Ovary (tissue), 9 donors: ENCODE measurements around the gene MCM7. TPM values are rescaled to one million over a fixed set of nuclear protein-coding genes. Genes with fewer than 3 reads are reported as not detected.

Source experiments
- DNase-seq, 5 donors: peaks; one replicate each; pipeline ENCODE4 v3.0.0-alpha.2; 2019 to 2020
- H3K27ac ChIP-seq, 2 donors: fragments of 200-600 bp; one replicate each; pipeline versions ENCODE4 v1.5.1 to v1.8.0; 2019 to 2022
- H3K27me3 ChIP-seq: fragments of 200-600 bp; one replicate; pipeline ENCODE4 v1.8.0; 2022
- H3K36me3 ChIP-seq: fragments of 200-600 bp; sonication (generic); one replicate; pipeline ENCODE4 v1.5.1; 2019
- H3K4me1 ChIP-seq: one replicate; pipeline ENCODE4 v1.8.1; 2013; ENCODE audit warnings: mild to moderate bottlenecking, moderate library complexity; ENCODE audit not compliant: insufficient read depth
- H3K4me3 ChIP-seq: fragments of 200-600 bp; sonication (generic); one replicate; pipeline ENCODE4 v1.5.1; 2017
- H3K9me3 ChIP-seq, 2 donors: fragments of 200-600 bp in 1 of 2; sonication (generic) in 1 of 2; one replicate each; pipeline versions ENCODE4 v1.5.1 to v1.8.1; 2013 to 2019; ENCODE audit warnings: mild to moderate bottlenecking in 1 of 2, moderate library complexity in 1 of 2
- EP300 ChIP-seq: sonication (generic); formaldehyde crosslinking; IDR thresholded peaks from one replicate; pipeline ENCODE4 v1.6.1; 2017; ENCODE audit warnings: antibody characterized with exemption
- POLR2A ChIP-seq: fragments of 450-650 bp; IDR thresholded peaks from one replicate; pipeline ENCODE4 v1.6.1; 2017; ENCODE audit warnings: antibody characterized with exemption, mild to moderate bottlenecking, moderate library complexity
- WGBS, 3 donors: extraction: QIAGEN DNeasy Blood & Tissue Kit in 1 of 3; methylation state at CpG; one replicate each; pipeline versions ENCODE4 v1.1.5 to v1.1.7; 2013 to 2017; 5-methylcytosine and 5-hydroxymethylcytosine counted together
- intact Hi-C, 4 donors: fragments of 100-400 bp; cut with DNase I; formaldehyde crosslinking; loops; one replicate each; pipeline versions ENCODE4 v1.11.0 to v1.15.1; 2022 to 2023
- polyA plus RNA-seq, 2 donors: library from polyadenylated mRNA; stranded (reverse); fragments of 200-250 nt in 1 of 2; fragments of 350-450 nt in 1 of 2; fragmentation: Illumina TruSeq in 1 of 2; extraction: RNeasy Lipid Tissue Mini Kit (QIAGEN cat#74804) in 1 of 2; gene quantifications; one replicate each; pipeline ENCODE4 v1.2.3, GENCODE V29; 2013 to 2014
- total RNA-seq, 7 donors: library from RNA; depleted of rRNA in 2 of 7; stranded (reverse); fragments of >200 nt in 2 of 7; fragmentation: NEBNext Ultra II Directional in 3 of 7; extraction: Animal tissue kit (Norgen Biotek cat#: 25700) in 3 of 7; gene quantifications; one replicate each; pipeline versions ENCODE4 v1.1.0 to v1.2.4, GENCODE V29; 2016 to 2023
- TF ChIP-seq, protein P1 (sequence below), 3 donors: fragments of 450-650 bp in 2 of 3; fragments of 200-600 bp in 1 of 3; IDR thresholded peaks; one replicate each; pipeline versions ENCODE4 v1.5.1 to v1.8.0; 2016 to 2022; ENCODE audit warnings: antibody characterized with exemption in 3 of 3, mild to moderate bottlenecking in 1 of 3
- donor health status: DM: no; HTN: no; CAD: no; lungs with moderate emphysema.
- donor health status: DM: no; HTN: no; CAD: no.
- donor health status: Bipolar disorder and iron deficiency.
- donor health status: DM: yes; HTN: yes; CAD: no.
- donor health status: DM: no; HTN: no; CAD: no.
- donor health status: DM: yes; HTN: yes; CAD: no.

Gene MCM7
- total and polyA plus RNA-seq, 9 donors, result 24.4 to 79.7 (median 44.1) TPM

DNA sequence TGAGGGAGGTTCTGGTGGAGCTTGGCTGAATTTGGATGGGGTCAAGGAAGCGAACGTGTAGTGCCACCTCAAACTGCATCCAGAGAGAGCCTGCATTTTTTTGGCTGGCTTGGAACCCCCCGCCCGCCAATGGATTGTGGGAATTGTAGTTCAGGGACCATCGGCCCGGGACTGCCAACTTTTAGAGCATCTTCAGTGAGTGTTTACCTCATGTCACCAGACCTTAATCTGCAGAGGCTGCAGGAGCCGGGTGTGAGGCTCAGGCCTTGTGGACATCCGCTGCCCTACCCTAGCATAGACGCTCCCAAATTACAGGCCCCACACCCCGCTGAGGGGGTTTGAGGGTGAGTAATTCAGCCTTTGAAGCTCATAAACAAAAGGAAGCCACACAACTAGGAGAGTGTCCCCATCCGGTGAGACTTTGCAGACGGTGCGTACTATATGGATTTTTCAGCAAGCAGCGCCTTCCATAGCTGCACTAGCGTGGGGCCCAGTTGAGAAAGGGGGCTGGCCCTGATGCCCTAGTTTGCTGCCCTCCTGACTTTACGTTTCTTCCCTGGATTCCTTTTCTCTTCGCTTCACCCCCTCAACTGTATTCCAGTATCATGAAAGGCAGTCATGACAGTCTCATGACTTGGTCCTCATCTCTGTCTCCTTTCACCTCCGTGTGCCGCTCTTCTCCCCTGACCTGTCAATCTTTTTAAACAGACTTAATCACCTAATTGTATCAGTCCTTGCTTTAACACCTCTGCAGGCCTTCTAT, 19.0 kb upstream of the MCM7 start:
- H3K27ac ChIP-seq, result peak overlapping the region; percentile 70 to 90
- WGBS, 3 donors, result 10 to 15% (median 11%) methylated on average over 18 to 19 of the region's 19 CpGs
- TF ChIP-seq POLR2A (no peak), EP300 (no peak)
- TF ChIP-seq, protein P1, sequence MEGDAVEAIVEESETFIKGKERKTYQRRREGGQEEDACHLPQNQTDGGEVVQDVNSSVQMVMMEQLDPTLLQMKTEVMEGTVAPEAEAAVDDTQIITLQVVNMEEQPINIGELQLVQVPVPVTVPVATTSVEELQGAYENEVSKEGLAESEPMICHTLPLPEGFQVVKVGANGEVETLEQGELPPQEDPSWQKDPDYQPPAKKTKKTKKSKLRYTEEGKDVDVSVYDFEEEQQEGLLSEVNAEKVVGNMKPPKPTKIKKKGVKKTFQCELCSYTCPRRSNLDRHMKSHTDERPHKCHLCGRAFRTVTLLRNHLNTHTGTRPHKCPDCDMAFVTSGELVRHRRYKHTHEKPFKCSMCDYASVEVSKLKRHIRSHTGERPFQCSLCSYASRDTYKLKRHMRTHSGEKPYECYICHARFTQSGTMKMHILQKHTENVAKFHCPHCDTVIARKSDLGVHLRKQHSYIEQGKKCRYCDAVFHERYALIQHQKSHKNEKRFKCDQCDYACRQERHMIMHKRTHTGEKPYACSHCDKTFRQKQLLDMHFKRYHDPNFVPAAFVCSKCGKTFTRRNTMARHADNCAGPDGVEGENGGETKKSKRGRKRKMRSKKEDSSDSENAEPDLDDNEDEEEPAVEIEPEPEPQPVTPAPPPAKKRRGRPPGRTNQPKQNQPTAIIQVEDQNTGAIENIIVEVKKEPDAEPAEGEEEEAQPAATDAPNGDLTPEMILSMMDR (IDR thresholded peaks at IDR 0.05), result no peak
- H3K4me1 ChIP-seq, result no peaks in the 10 kb centered on the region
- H3K9me3 ChIP-seq, result no peaks in the 10 kb centered on the region
- intact Hi-C loops, result no loop called here
- H3K4me3 ChIP-seq, result peak overlapping the region; percentile 86
- no peaks in the 10 kb centered on the region for H3K36me3 ChIP-seq
- peak; percentile 70 to 80 (median 75) for DNase-seq
- H3K27me3 ChIP-seq, result no peaks in the 10 kb centered on the region

DNA sequence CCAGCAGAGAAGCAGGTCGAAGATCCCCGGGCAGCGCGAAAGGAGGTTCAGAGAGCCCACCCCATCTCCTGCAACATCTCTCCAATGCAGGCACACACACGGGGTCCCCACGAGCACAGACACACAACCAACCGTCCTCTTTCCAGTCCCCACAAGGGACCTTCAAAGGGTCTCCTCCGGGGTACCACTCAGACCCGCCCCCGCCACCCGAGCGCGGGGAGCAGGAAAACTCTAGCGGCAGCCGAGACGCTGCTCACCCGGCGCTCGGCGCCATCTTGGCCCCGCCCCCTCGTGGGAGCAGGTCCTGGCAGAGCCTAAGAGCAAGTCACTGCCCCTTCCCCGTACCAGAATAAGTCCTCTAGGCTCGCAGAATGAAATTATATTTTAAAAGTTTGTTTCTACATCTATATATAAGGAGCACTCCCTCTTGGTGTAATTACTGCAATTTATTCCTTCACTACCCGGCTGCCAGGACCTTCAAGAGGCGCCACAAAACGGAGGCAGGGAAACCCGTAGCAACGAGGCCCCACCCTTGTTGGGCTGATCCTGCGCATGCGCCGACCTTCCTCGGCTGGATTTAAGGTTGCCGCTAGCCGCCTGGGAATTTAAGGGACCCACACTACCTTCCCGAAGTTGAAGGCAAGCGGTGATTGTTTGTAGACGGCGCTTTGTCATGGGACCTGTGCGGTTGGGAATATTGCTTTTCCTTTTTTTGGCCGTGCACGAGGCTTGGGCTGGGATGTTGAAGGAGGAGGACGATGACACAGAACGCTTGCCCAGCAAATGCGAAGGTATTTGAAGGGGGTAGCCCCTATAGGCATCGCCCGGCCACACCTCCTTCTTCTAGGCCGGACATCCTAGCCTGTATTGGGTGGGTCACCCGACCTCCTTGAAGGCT, 18.1 kb upstream of the MCM7 start, which contains the start of the genes CNPY4 and TAF6:
Gene CNPY4, plus strand, starts transcription at position 563 of the 898 bp plus-strand sequence. Its CDS starts 111 bp downstream, at position 674.
Gene TAF6, minus strand, starts transcription at position 287 of the 898 bp plus-strand sequence. CDS start 5,149 bp downstream, outside the sequence.
- Histone ChIP-seq H3K27ac (peak within 1 kb of the TSS; percentile 70 to 90), H3K36me3 (no peaks in the 10 kb centered on the region), H3K9me3 (no peaks in the 10 kb centered on the region), H3K4me1 (no peaks in the 10 kb centered on the region), H3K4me3 (peak within 1 kb of the TSS; percentile 86), H3K27me3 (no peaks in the 10 kb centered on the region)
- intact Hi-C loops, result no loop called here
- TF ChIP-seq POLR2A, result peak; percentile 61
- no peak for TF ChIP-seq EP300
- peak; percentile 95 to 98 (median 96) for DNase-seq
- WGBS, 3 donors, result 0 to 1% (median 0%) methylated on average over 43 to 49 of the region's 49 CpGs

DNA sequence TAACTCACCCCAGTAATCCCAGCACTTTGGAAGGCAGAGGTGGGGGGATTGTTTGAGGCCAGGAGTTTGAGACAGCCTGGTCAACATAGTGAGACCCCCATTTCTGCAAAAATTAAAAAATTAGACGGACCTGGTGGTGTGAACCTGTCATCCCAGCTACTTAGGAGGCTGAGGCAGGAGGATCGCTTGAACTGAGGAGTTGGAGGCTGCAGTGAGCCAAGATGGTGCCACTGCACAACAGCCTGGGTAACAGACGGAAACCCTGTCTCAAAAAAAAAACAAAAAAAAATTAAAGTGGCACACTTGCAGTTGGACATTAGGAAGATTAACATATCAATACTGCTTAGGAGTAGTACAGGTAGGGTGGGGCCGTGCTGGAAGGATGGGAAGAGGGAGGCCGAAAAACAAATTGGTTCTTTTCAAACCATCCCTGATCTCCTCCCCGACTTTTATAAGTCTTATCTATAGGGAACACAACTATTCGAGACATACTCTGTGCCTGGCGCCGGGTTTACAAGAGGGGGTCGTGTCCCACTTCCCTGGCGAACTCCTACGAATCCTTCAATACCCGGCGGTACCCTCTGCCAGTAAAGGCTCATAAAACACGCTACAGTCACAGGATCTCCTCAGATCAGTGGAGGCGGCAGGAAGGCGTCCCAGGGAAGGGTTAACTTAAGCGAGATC, 17.3 kb upstream of the MCM7 start:
- Histone ChIP-seq H3K27ac (peak overlapping the region in 1 of 2 donors; percentile 90), H3K36me3 (no peaks in the 10 kb centered on the region), H3K27me3 (no peaks in the 10 kb centered on the region), H3K9me3 (no peaks in the 10 kb centered on the region), H3K4me3 (peak overlapping the region; percentile 86), H3K4me1 (no peaks in the 10 kb centered on the region)
- DNase-seq, result no peak
- WGBS, 3 donors, result 12 to 15% (median 14%) methylated on average over 18 of the region's 18 CpGs
- TF ChIP-seq, protein P1 (IDR thresholded peaks at IDR 0.05), result no peak
- no peak for TF ChIP-seq EP300
- TF ChIP-seq POLR2A, result no peak
- intact Hi-C loops, result no loop called here

DNA sequence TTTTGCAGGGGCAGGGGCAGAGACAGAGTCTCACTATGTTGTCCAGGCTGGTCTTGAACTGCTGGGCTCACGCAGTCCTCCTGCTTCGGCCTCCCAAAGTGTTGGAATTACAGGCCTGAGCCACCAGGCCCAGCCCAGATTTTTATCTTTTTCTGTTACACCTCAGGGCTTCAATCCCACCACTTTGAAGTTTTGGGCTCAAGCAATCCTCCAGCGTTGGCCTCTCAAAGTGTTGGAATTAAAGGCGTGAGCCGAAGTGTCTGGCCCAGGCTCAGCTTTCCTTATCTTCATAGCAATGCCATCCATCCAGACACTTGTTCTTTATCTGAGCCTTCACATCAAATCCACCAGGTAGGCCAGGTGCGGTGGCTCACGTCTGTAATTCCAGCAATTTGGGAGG, 13.8 kb upstream of the MCM7 start:
- intact Hi-C loops, result no loop called here
- TF ChIP-seq EP300, result no peak
- TF ChIP-seq, protein P1 (IDR thresholded peaks at IDR 0.05), result no peak
- no peak for TF ChIP-seq POLR2A
- 88 to 95% (median 92%) methylated on average over 7 of the region's 7 CpGs for WGBS, 3 donors
- DNase-seq, result no peak
- H3K27me3 ChIP-seq, result no peaks in the 10 kb centered on the region
- no peaks in the 10 kb centered on the region for H3K36me3 ChIP-seq
- H3K4me1 ChIP-seq, result no peaks in the 10 kb centered on the region
- no peak overlapping the region for H3K4me3 ChIP-seq
- no peaks in the 10 kb centered on the region for H3K9me3 ChIP-seq
- H3K27ac ChIP-seq, result no peak overlapping the region
